ENCODE results near the gene NR2E3.
A peak's percentile ranks its signal among the peaks of the same experiment; 100 is the strongest.

Gene NR2E3

GRCh38 chr15:71773206-71773859 lies 37.0 kb upstream of the NR2E3 start:
- DNase-seq: no peak

GRCh38 chr15:71775856-71776255 lies 34.5 kb upstream of the NR2E3 start:
- H2AK5ac ChIP-seq (ENCODE audit: low read length, severe bottlenecking): no peak overlapping the region
- H2AFZ ChIP-seq (ENCODE audit: low read depth, low read length): no peak overlapping the region
- no peak overlapping the region for H3K4ac ChIP-seq (ENCODE audit: low read depth in 1 of 2, low read length in 2 of 2)
- no peak overlapping the region for H3K23ac ChIP-seq (ENCODE audit: low read length in 2 of 2)
- no peak overlapping the region for H3K4me2 ChIP-seq (ENCODE audit: low read length, poor library complexity, severe bottlenecking)
- H3K4me3 ChIP-seq (ENCODE audit: insufficient read depth in 1 of 2, low read depth in 1 of 2, low read length in 2 of 2): no peak overlapping the region
- H3K18ac ChIP-seq (ENCODE audit: low read depth in 1 of 2, low read length in 2 of 2): no peak overlapping the region
- H3K14ac ChIP-seq (ENCODE audit: low read length in 2 of 2): no peak overlapping the region
- no peaks in the 10 kb centered on the region for H3K27me3 ChIP-seq (ENCODE audit: control insufficient read depth in 1 of 2, insufficient read depth in 1 of 2, low read length in 2 of 2)
- no peak overlapping the region for H2BK120ac ChIP-seq (ENCODE audit: low read depth, low read length)
- H3K79me1 ChIP-seq (replicated peaks; ENCODE audit: low read length, poor library complexity, severe bottlenecking): peaks cover 3% of the 10 kb centered on the region
- H4K91ac ChIP-seq (ENCODE audit: low read length): no peak overlapping the region
- H3K9me3 ChIP-seq (ENCODE audit: control insufficient read depth, low read length): no peaks in the 10 kb centered on the region
- no peak overlapping the region for H3K9ac ChIP-seq (ENCODE audit: low read length)
- no peak overlapping the region for H3K27ac ChIP-seq (ENCODE audit: low read length, poor library complexity, severe bottlenecking)
- H2BK5ac ChIP-seq (ENCODE audit: low read depth, low read length, poor library complexity, severe bottlenecking): no peak overlapping the region
- H4K8ac ChIP-seq (ENCODE audit: low read length): no peak overlapping the region
- no peak overlapping the region for H2BK15ac ChIP-seq (ENCODE audit: low read depth, poor library complexity, severe bottlenecking)
- DNase-seq: peak; percentile 17
- H3K36me3 ChIP-seq (ENCODE audit: control insufficient read depth in 1 of 2, insufficient read depth in 2 of 2, low read depth in 1 of 2, low read length in 2 of 2): peaks cover 7 to 20% of the 10 kb centered on the region in 2 experiments
- no peak overlapping the region for H2BK12ac ChIP-seq (ENCODE audit: low read length in 2 of 2)
- H3K4me1 ChIP-seq (ENCODE audit: control insufficient read depth, insufficient read depth, low read depth, low read length): peaks cover 11% of the 10 kb centered on the region

More at GRCh38 chr15:71773206-71773859, 37.0 kb upstream of the NR2E3 start:
- H3K14ac ChIP-seq (ENCODE audit: low read length in 2 of 2): no peak overlapping the region
- H3K36me3 ChIP-seq (ENCODE audit: control insufficient read depth in 1 of 2, insufficient read depth in 2 of 2, low read depth in 1 of 2, low read length in 2 of 2): peaks cover 7 to 17% of the 10 kb centered on the region in 2 experiments
- no peak overlapping the region for H3K27ac ChIP-seq (ENCODE audit: low read length, poor library complexity, severe bottlenecking)
- peaks cover 3% of the 10 kb centered on the region for H3K79me1 ChIP-seq (replicated peaks; ENCODE audit: low read length, poor library complexity, severe bottlenecking)
- no peak overlapping the region for H3K18ac ChIP-seq (ENCODE audit: low read depth in 1 of 2, low read length in 2 of 2)
- no peak overlapping the region for H4K8ac ChIP-seq (ENCODE audit: low read length)
- no peaks in the 10 kb centered on the region for H3K9me3 ChIP-seq (ENCODE audit: control insufficient read depth, low read length)
- no peak overlapping the region for H3K23ac ChIP-seq (ENCODE audit: low read length in 2 of 2)
- H3K4me3 ChIP-seq (ENCODE audit: insufficient read depth in 1 of 2, low read depth in 1 of 2, low read length in 2 of 2): no peak overlapping the region
- H3K4me1 ChIP-seq (ENCODE audit: control insufficient read depth, insufficient read depth, low read depth, low read length): peaks cover 9% of the 10 kb centered on the region
- no peak overlapping the region for H2BK12ac ChIP-seq (ENCODE audit: low read length in 2 of 2)
- no peak overlapping the region for H2AK5ac ChIP-seq (ENCODE audit: low read length, severe bottlenecking)
- no peaks in the 10 kb centered on the region for H3K27me3 ChIP-seq (ENCODE audit: control insufficient read depth in 1 of 2, insufficient read depth in 1 of 2, low read length in 2 of 2)
- H2AFZ ChIP-seq (ENCODE audit: low read depth, low read length): no peak overlapping the region
- no peak overlapping the region for H3K4me2 ChIP-seq (ENCODE audit: low read length, poor library complexity, severe bottlenecking)
- no peak overlapping the region for H3K4ac ChIP-seq (ENCODE audit: low read depth in 1 of 2, low read length in 2 of 2)
- H3K9ac ChIP-seq (ENCODE audit: low read length): no peak overlapping the region
- H2BK15ac ChIP-seq (ENCODE audit: low read depth, poor library complexity, severe bottlenecking): no peak overlapping the region
- H2BK120ac ChIP-seq (ENCODE audit: low read depth, low read length): no peak overlapping the region
- no peak overlapping the region for H4K91ac ChIP-seq (ENCODE audit: low read length)
- 85% methylated on average over 1 of the region's 1 CpG for whole genome bisulfite sequencing
- no peak overlapping the region for H2BK5ac ChIP-seq (ENCODE audit: low read depth, low read length, poor library complexity, severe bottlenecking)

GRCh38 chr15:71776304-71776703 lies 34.0 kb upstream of the NR2E3 start:
- peaks cover 3 to 20% of the 10 kb centered on the region in 2 experiments for H3K36me3 ChIP-seq (ENCODE audit: control insufficient read depth in 1 of 2, insufficient read depth in 2 of 2, low read depth in 1 of 2, low read length in 2 of 2)
- no peaks in the 10 kb centered on the region for H3K27me3 ChIP-seq (ENCODE audit: control insufficient read depth in 1 of 2, insufficient read depth in 1 of 2, low read length in 2 of 2)
- no peak overlapping the region for H2AFZ ChIP-seq (ENCODE audit: low read depth, low read length)
- 80% methylated on average over 3 of the region's 3 CpGs for WGBS
- H3K14ac ChIP-seq (ENCODE audit: low read length in 2 of 2): no peak overlapping the region
- no peak overlapping the region for H3K23ac ChIP-seq (ENCODE audit: low read length in 2 of 2)
- H3K79me1 ChIP-seq (replicated peaks; ENCODE audit: low read length, poor library complexity, severe bottlenecking): peaks cover 3% of the 10 kb centered on the region
- no peak for DNase-seq
- no peak overlapping the region for H2BK12ac ChIP-seq (ENCODE audit: low read length in 2 of 2)
- no peak overlapping the region for H2BK5ac ChIP-seq (ENCODE audit: low read depth, low read length, poor library complexity, severe bottlenecking)
- no peak overlapping the region for H2AK5ac ChIP-seq (ENCODE audit: low read length, severe bottlenecking)
- no peak overlapping the region for H3K4me2 ChIP-seq (ENCODE audit: low read length, poor library complexity, severe bottlenecking)
- no peak overlapping the region for H3K9ac ChIP-seq (ENCODE audit: low read length)
- H2BK15ac ChIP-seq (ENCODE audit: low read depth, poor library complexity, severe bottlenecking): no peak overlapping the region
- no peak overlapping the region for H2BK120ac ChIP-seq (ENCODE audit: low read depth, low read length)
- peaks cover 11% of the 10 kb centered on the region for H3K4me1 ChIP-seq (ENCODE audit: control insufficient read depth, insufficient read depth, low read depth, low read length)
- H3K27ac ChIP-seq (ENCODE audit: low read length, poor library complexity, severe bottlenecking): no peak overlapping the region
- no peak overlapping the region for H4K8ac ChIP-seq (ENCODE audit: low read length)
- no peaks in the 10 kb centered on the region for H3K9me3 ChIP-seq (ENCODE audit: control insufficient read depth, low read length)
- H3K4me3 ChIP-seq (ENCODE audit: insufficient read depth in 1 of 2, low read depth in 1 of 2, low read length in 2 of 2): no peak overlapping the region
- no peak overlapping the region for H4K91ac ChIP-seq (ENCODE audit: low read length)
- H3K4ac ChIP-seq (ENCODE audit: low read depth in 1 of 2, low read length in 2 of 2): no peak overlapping the region
- no peak overlapping the region for H3K18ac ChIP-seq (ENCODE audit: low read depth in 1 of 2, low read length in 2 of 2)

- Histone ChIP-seq H2BK12ac (ENCODE audit: low read length in 2 of 2) (no peak overlapping the region), H3K9me3 (ENCODE audit: control insufficient read depth, low read length) (no peaks in the 10 kb centered on the region), H4K91ac (ENCODE audit: low read length) (peak overlapping the region; percentile 28), H2BK5ac (ENCODE audit: low read depth, low read length, poor library complexity, severe bottlenecking) (no peak overlapping the region), H3K79me1 (replicated peaks; ENCODE audit: low read length, poor library complexity, severe bottlenecking) (peaks cover 3% of the 10 kb centered on the region), H2BK120ac (ENCODE audit: low read depth, low read length) (no peak overlapping the region), H4K8ac (ENCODE audit: low read length) (peak overlapping the region; percentile 12), H3K36me3 (ENCODE audit: control insufficient read depth in 1 of 2, insufficient read depth in 2 of 2, low read depth in 1 of 2, low read length in 2 of 2) (peaks cover 3 to 13% of the 10 kb centered on the region in 2 experiments), H3K18ac (ENCODE audit: low read depth in 1 of 2, low read length in 2 of 2) (peak overlapping the region in 1 of 2 experiments; percentile 41), H3K9ac (ENCODE audit: low read length) (no peak overlapping the region), H2AFZ (ENCODE audit: low read depth, low read length) (no peak overlapping the region), H3K27me3 (ENCODE audit: control insufficient read depth in 1 of 2, insufficient read depth in 1 of 2, low read length in 2 of 2) (no peaks in the 10 kb centered on the region), H2BK15ac (ENCODE audit: low read depth, poor library complexity, severe bottlenecking) (no peak overlapping the region), H3K4ac (ENCODE audit: low read depth in 1 of 2, low read length in 2 of 2) (no peak overlapping the region), H3K14ac (ENCODE audit: low read length in 2 of 2) (no peak overlapping the region), H3K4me3 (ENCODE audit: insufficient read depth in 1 of 2, low read depth in 1 of 2, low read length in 2 of 2) (no peak overlapping the region), H2AK5ac (ENCODE audit: low read length, severe bottlenecking) (peak overlapping the region; percentile 36), H3K27ac (ENCODE audit: low read length, poor library complexity, severe bottlenecking) (no peak overlapping the region), H3K23ac (ENCODE audit: low read length in 2 of 2) (no peak overlapping the region), H3K4me1 (ENCODE audit: control insufficient read depth, insufficient read depth, low read depth, low read length) (peaks cover 19% of the 10 kb centered on the region), H3K4me2 (ENCODE audit: low read length, poor library complexity, severe bottlenecking) (no peak overlapping the region)
- WGBS: 87% methylated on average over 16 of the region's 16 CpGs
- DNase-seq: no peak
Observed at GRCh38 chr15:71777216-71777943, 33.0 kb upstream of the NR2E3 start.
